HEK293 (cell line): ENCODE results near the gene TRIM56.

Experiments used
- CTCF ChIA-PET: fragments of 350-600 bp; formaldehyde crosslinking; extraction: SDS; loops from one replicate; lab custom pipeline; 2021; ENCODE audit warnings: antibody characterized with exemption; lab: Yijun Ruan, JAX
- POLR2A ChIA-PET: fragments of 300-600 bp; formaldehyde crosslinking; extraction: SDS; loops from one replicate; lab custom pipeline; 2020; ENCODE audit warnings: antibody characterized with exemption, inconsistent platforms; lab: Yijun Ruan, JAX
- H3K27ac ChIP-seq: fragments of 200-500 bp; sonication (Bioruptor generic); 2 replicates; pipeline ENCODE4 v1.5.1; 2014; ENCODE audit warnings: low read depth, low read length, control low read depth, inconsistent platforms; ENCODE audit errors: extremely low read depth
- H3K36me3 ChIP-seq, 2 experiments: fragments of 200-500 bp in 1 of 2; sonication (Bioruptor generic) in 1 of 2; 1 replicate in 1 of 2; 2 replicates in 1 of 2; pipeline ENCODE4 v1.5.1; 2014 to 2017; ENCODE audit warnings: inconsistent platforms in 2 of 2, low read length in 2 of 2; ENCODE audit not compliant: control insufficient read depth in 2 of 2, insufficient read depth in 1 of 2
- H3K4me1 ChIP-seq: fragments of 200-500 bp; sonication (Bioruptor generic); 2 replicates; pipeline ENCODE4 v1.5.1; 2014; ENCODE audit warnings: mild to moderate bottlenecking, low read length, inconsistent platforms; ENCODE audit not compliant: control insufficient read depth, insufficient read depth
- H3K4me3 ChIP-seq: 2 replicates; pipeline ENCODE4 v1.5.1; 2011; ENCODE audit warnings: low read depth, mild to moderate bottlenecking, control low read depth, low read length, moderate library complexity
- H3K9me3 ChIP-seq: fragments of 200-500 bp; sonication (Bioruptor generic); 2 replicates; pipeline ENCODE4 v1.5.1; 2014; ENCODE audit warnings: low read depth, low read length, inconsistent platforms; ENCODE audit not compliant: control insufficient read depth, insufficient read depth
- EGR2 ChIP-seq: fragments of 450-650 bp; formaldehyde crosslinking; IDR thresholded peaks from 2 replicates; pipeline ENCODE4 v1.5.1; 2016; ENCODE audit warnings: low read depth, missing biosample characterization, missing genetic modification characterization
- GLIS1 ChIP-seq: fragments of 450-650 bp; formaldehyde crosslinking; IDR thresholded peaks from 2 replicates; pipeline ENCODE4 v1.5.1; 2016; ENCODE audit warnings: missing biosample characterization, missing genetic modification characterization
- PRDM1 ChIP-seq: fragments of 450-650 bp; formaldehyde crosslinking; IDR thresholded peaks from 2 replicates; pipeline ENCODE4; 2016; ENCODE audit warnings: missing biosample characterization, missing genetic modification characterization
- ZFHX2 ChIP-seq: fragments of 450-650 bp; formaldehyde crosslinking; conservative IDR thresholded peaks from 2 replicates; pipeline ENCODE4 v1.5.1; 2016; ENCODE audit warnings: missing biosample characterization, missing genetic modification characterization
- ZFP41 ChIP-seq: fragments of 450-650 bp; formaldehyde crosslinking; IDR thresholded peaks from 2 replicates; pipeline ENCODE4 v1.5.1; 2016; ENCODE audit warnings: missing biosample characterization, missing genetic modification characterization, borderline replicate concordance
- ZIC2 ChIP-seq: fragments of 450-650 bp; formaldehyde crosslinking; IDR thresholded peaks from 2 replicates; pipeline ENCODE4 v1.5.1; 2016; ENCODE audit warnings: missing biosample characterization, missing genetic modification characterization
- ZNF175 ChIP-seq: fragments of 450-650 bp; formaldehyde crosslinking; IDR thresholded peaks from 2 replicates; pipeline ENCODE4 v1.5.1; 2016; ENCODE audit warnings: missing biosample characterization, missing genetic modification characterization
- ZNF184 ChIP-seq: fragments of 450-650 bp; IDR thresholded peaks from 2 replicates; pipeline ENCODE4 v1.5.1; 2018; ENCODE audit warnings: missing biosample characterization, mild to moderate bottlenecking, missing genetic modification characterization
- ZNF214 ChIP-seq: fragments of 450-650 bp; formaldehyde crosslinking; IDR thresholded peaks from 2 replicates; pipeline ENCODE4 v1.5.1; 2017; ENCODE audit warnings: missing biosample characterization, mild to moderate bottlenecking, missing genetic modification characterization, borderline replicate concordance
- ZNF24 ChIP-seq: fragments of 450-650 bp; formaldehyde crosslinking; IDR thresholded peaks from 2 replicates; pipeline ENCODE4 v1.5.1; 2016; ENCODE audit warnings: missing biosample characterization, missing genetic modification characterization
- ZNF48 ChIP-seq: fragments of 450-650 bp; formaldehyde crosslinking; IDR thresholded peaks from 2 replicates; pipeline ENCODE4 v1.5.1; 2016; ENCODE audit warnings: missing biosample characterization, missing genetic modification characterization
- ZNF514 ChIP-seq: fragments of 450-650 bp; formaldehyde crosslinking; IDR thresholded peaks from 2 replicates; pipeline ENCODE4 v1.5.1; 2016; ENCODE audit warnings: missing biosample characterization, missing genetic modification characterization
- ZNF549 ChIP-seq: fragments of 450-650 bp; IDR thresholded peaks from 2 replicates; pipeline ENCODE4 v1.5.1; 2018; ENCODE audit warnings: missing biosample characterization, missing genetic modification characterization, mild to moderate bottlenecking, inconsistent platforms, moderate library complexity
- ZNF560 ChIP-seq: fragments of 450-650 bp; formaldehyde crosslinking; IDR thresholded peaks from 2 replicates; pipeline ENCODE4 v1.5.1; 2017; ENCODE audit warnings: missing biosample characterization, missing genetic modification characterization, borderline replicate concordance
- ZNF580 ChIP-seq: fragments of 450-650 bp; formaldehyde crosslinking; IDR thresholded peaks from 2 replicates; pipeline ENCODE4 v1.5.1; 2016; ENCODE audit warnings: missing biosample characterization, missing genetic modification characterization
- ZNF692 ChIP-seq: fragments of 450-650 bp; formaldehyde crosslinking; IDR thresholded peaks from 2 replicates; pipeline ENCODE4 v1.5.1; 2016; ENCODE audit warnings: missing biosample characterization, missing genetic modification characterization
- ZNF792 ChIP-seq: fragments of 450-650 bp; formaldehyde crosslinking; IDR thresholded peaks from 2 replicates; pipeline ENCODE4 v1.5.1; 2016; ENCODE audit warnings: missing biosample characterization, missing genetic modification characterization
- ZNF830 ChIP-seq: fragments of 450-650 bp; IDR thresholded peaks from 2 replicates; pipeline ENCODE4 v1.5.0; 2018; ENCODE audit warnings: missing biosample characterization, missing genetic modification characterization, low read depth, mild to moderate bottlenecking, moderate library complexity
- TF ChIP-seq, protein P1 (sequence below): fragments of 450-650 bp; formaldehyde crosslinking; IDR thresholded peaks from 2 replicates; pipeline ENCODE4; 2016; ENCODE audit warnings: missing biosample characterization, missing genetic modification characterization
- TF ChIP-seq, protein P2 (sequence below): fragments of 450-650 bp; formaldehyde crosslinking; IDR thresholded peaks from 2 replicates; pipeline ENCODE4 v1.5.1; 2016; ENCODE audit warnings: missing biosample characterization, missing genetic modification characterization

The TRIM56 gene

GRCh38 chr7:101133621-101134398 is 48.5 kb downstream of the TRIM56 start:
- ChIA-PET CTCF (interaction anchor here (0.8 to 3.0 kb wide), 3 partner anchors 10 to 37 kb away, joined by 3 to 19 read pairs (median 4); no protein-coding TSS in a partner anchor), POLR2A (interaction anchor here (0.5 kb wide), 1 partner anchor 174 kb away, joined by 3 read pairs; no protein-coding TSS in a partner anchor)
- H3K36me3 ChIP-seq = no peaks in the 10 kb centered on the region
- no peak overlapping the region for H3K4me3 ChIP-seq
- H3K4me1 ChIP-seq = 0 out of 2 replicates have a peak, but pooled peaks cover 2% of the 10 kb centered on the region
- no peaks in the 10 kb centered on the region for H3K9me3 ChIP-seq
- no peak overlapping the region for H3K27ac ChIP-seq
- no peak for TF ChIP-seq ZNF792
- TF ChIP-seq ZNF580 (tag by site-specific recombination) = no peak
- peak; percentile 86 for TF ChIP-seq ZFHX2 (tag by site-specific recombination)
- no peak for TF ChIP-seq ZFP41 (tag by site-specific recombination)
- peak; percentile 86 for TF ChIP-seq EGR2

DNA sequence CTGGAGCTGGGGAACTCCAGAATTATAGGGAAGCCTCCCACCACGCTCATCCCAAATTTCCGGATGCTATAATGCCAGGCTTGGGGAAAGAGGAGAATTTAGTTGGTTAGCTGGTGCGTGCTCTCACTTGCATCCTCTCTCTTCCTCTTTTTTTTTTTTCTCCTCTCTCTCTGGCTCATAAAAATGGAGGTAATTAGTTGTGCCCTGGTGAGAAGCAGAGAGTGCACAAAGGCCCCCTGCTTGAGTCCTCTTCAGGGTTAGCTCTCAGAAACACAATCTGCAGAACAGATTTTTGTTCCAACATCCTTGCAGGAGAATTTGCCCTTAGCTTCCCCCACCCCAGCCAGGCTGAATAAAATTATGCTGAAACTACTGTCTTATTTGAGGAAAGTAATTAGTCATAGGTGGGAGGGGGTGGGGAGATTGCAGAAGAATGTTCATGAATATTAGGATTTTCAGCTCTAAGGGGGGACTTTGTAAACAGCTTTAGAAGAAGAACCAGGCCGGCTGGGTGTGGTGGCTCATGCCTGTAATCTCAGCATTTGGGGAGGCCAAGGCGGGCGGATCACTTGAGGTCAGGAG is 49.2 kb downstream of the TRIM56 start:
- H3K9me3 ChIP-seq = no peaks in the 10 kb centered on the region
- CTCF ChIA-PET = interaction anchor here (0.7 to 3.0 kb wide), 2 partner anchors 9 to 12 kb away, joined by 5 to 19 read pairs; no protein-coding TSS in a partner anchor
- POLR2A ChIA-PET = no interaction called here
- 0 out of 2 replicates have a peak, but pooled peaks cover 5% of the 10 kb centered on the region for H3K4me1 ChIP-seq
- H3K4me3 ChIP-seq = no peak overlapping the region
- H3K27ac ChIP-seq = no peak overlapping the region
- peak; percentile 89 for TF ChIP-seq ZIC2 (tag by site-specific recombination)
- no peak for TF ChIP-seq ZNF560 (tag by site-specific recombination)
- TF ChIP-seq, protein P1, sequence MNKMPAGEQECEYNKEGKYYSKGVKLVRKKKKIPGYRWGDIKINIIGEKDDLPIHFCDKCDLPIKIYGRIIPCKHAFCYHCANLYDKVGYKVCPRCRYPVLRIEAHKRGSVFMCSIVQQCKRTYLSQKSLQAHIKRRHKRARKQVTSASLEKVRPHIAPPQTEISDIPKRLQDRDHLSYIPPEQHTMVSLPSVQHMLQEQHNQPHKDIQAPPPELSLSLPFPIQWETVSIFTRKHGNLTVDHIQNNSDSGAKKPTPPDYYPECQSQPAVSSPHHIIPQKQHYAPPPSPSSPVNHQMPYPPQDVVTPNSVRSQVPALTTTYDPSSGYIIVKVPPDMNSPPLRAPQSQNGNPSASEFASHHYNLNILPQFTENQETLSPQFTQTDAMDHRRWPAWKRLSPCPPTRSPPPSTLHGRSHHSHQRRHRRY (tag by site-specific recombination) = no peak
- TF ChIP-seq GLIS1 (tag by site-specific recombination) = peak; percentile 64
- TF ChIP-seq, protein P2, sequence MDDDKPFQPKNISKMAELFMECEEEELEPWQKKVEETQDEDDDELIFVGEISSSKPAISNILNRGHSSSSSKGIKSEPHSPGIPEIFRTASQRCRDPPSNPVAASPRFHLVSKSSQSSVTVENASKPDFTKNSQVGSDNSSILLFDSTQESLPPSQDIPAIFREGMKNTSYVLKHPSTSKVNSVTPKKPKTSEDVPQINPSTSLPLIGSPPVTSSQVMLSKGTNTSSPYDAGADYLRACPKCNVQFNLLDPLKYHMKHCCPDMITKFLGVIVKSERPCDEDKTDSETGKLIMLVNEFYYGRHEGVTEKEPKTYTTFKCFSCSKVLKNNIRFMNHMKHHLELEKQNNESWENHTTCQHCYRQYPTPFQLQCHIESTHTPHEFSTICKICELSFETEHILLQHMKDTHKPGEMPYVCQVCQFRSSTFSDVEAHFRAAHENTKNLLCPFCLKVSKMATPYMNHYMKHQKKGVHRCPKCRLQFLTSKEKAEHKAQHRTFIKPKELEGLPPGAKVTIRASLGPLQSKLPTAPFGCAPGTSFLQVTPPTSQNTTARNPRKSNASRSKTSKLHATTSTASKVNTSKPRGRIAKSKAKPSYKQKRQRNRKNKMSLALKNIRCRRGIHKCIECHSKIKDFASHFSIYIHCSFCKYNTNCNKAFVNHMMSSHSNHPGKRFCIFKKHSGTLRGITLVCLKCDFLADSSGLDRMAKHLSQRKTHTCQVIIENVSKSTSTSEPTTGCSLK (tag by site-specific recombination) = no peak
- peak; percentile 63 for TF ChIP-seq PRDM1
- H3K36me3 ChIP-seq = no peaks in the 10 kb centered on the region

- ChIA-PET POLR2A (interaction anchor here (0.5 to 1.1 kb wide), 3 partner anchors 16 to 44 kb away, joined by 3 to 4 read pairs (median 4); no protein-coding TSS in a partner anchor), CTCF (interaction anchor here (0.5 to 3.2 kb wide), 19 partner anchors 8 to 342 kb away, joined by 3 to 37 read pairs (median 4); partner anchors contain the start of gene SERPINE1)
- TF ChIP-seq ZNF214 (tag by site-specific recombination) = no peak
- no peak for TF ChIP-seq ZNF48 (tag by site-specific recombination)
- no peak for TF ChIP-seq ZNF830 (tag by site-specific recombination)
- TF ChIP-seq ZNF24 (tag by site-specific recombination) = no peak
- TF ChIP-seq ZNF175 (tag by site-specific recombination) = no peak
- TF ChIP-seq ZNF184 = no peak
- no peak for TF ChIP-seq ZNF692 (tag by site-specific recombination)
- no peak for TF ChIP-seq ZNF514 (tag by site-specific recombination)
- TF ChIP-seq ZNF549 = no peak
- Histone ChIP-seq H3K9me3 (no peaks in the 10 kb centered on the region), H3K4me3 (no peak overlapping the region), H3K36me3 (no peaks in the 10 kb centered on the region), H3K4me1 (0 out of 2 replicates have a peak, but pooled peaks cover 5% of the 10 kb centered on the region), H3K27ac (no peak overlapping the region)
These were observed 52.5 kb downstream of the TRIM56 start for GRCh38 chr7:101137651-101138212.
